HG02970 (cell line): ENCODE results near the gene RAB31.
"Not testable (repeated sequence)": the region's sequence is repeated elsewhere in the genome, so short reads cannot be mapped to it uniquely, and the experiment has no call there.

ENCODE experiments used
- ATAC-seq: cut with Tn5 transposase; IDR thresholded peaks from one replicate; pipeline ENCODE4 v1.9.1; 2021; ENCODE audit warnings: mild to moderate bottlenecking, moderate library complexity, moderate number of reproducible peaks; ENCODE audit not compliant: unreplicated experiment, low FRiP score

Gene RAB31

GRCh38 chr18:9900699-9901098, 192.6 kb downstream of the RAB31 start:
- ATAC-seq: no peak

- ATAC-seq: no peak
Observed at GRCh38 chr18:9901377-9901776, 193.3 kb downstream of the RAB31 start.

GRCh38 chr18:9902264-9902663, 194.2 kb downstream of the RAB31 start:
- ATAC-seq: not testable (repeated sequence)

GRCh38 chr18:9902832-9903231, 194.7 kb downstream of the RAB31 start:
- no peak for ATAC-seq

GRCh38 chr18:9905401-9905922, 197.4 kb downstream of the RAB31 start:
- no peak for ATAC-seq

- no peak for ATAC-seq
Observed at GRCh38 chr18:9906481-9906880, 198.4 kb downstream of the RAB31 start.

GRCh38 chr18:9907867-9908266, 199.8 kb downstream of the RAB31 start:
- no peak for ATAC-seq

- no peak for ATAC-seq
Observed at GRCh38 chr18:9910071-9910470, 202.0 kb downstream of the RAB31 start.

- no peak for ATAC-seq
Observed at GRCh38 chr18:9910661-9911060, 202.6 kb downstream of the RAB31 start.

GRCh38 chr18:9911226-9911625, 203.1 kb downstream of the RAB31 start:
- no peak for ATAC-seq
